Central memory CD8-positive, alpha-beta T cell (primary cell): ENCODE data around the gene KRTAP10-4.

Experiments used
- ATAC-seq: fragments of 150-1000 bp; cut with Tn5 transposase; replicated peaks from 2 replicates; pipeline ENCODE4 v1.10.0; 2022; ENCODE audit warnings: mild to moderate bottlenecking, moderate FRiP score, moderate number of reproducible peaks; ENCODE audit not compliant: poor library complexity, severe bottlenecking; ENCODE audit errors: extremely low read depth
- DNase-seq, 2 donors: peaks; one replicate each; pipeline ENCODE4 v3.0.0; 2021; ENCODE audit warnings: low spot score in 2 of 2
- H3K27ac Mint-ChIP-seq: one replicate; pipeline ENCODE4 v1.8.0; 2022; ENCODE audit warnings: low read depth, mild to moderate bottlenecking, moderate library complexity, mixed read lengths
- H3K27me3 Mint-ChIP-seq: one replicate; pipeline ENCODE4 v1.8.0; 2022; ENCODE audit warnings: mixed read lengths
- H3K36me3 Mint-ChIP-seq: one replicate; pipeline ENCODE4 v1.8.0; 2022; ENCODE audit warnings: mild to moderate bottlenecking, moderate library complexity, mixed read lengths; ENCODE audit not compliant: insufficient read depth
- H3K4me1 Mint-ChIP-seq: one replicate; pipeline ENCODE4 v1.8.0; 2022; ENCODE audit warnings: mixed read lengths
- H3K4me3 Mint-ChIP-seq: one replicate; pipeline ENCODE4 v1.8.0; 2022; ENCODE audit warnings: mild to moderate bottlenecking, moderate library complexity, mixed read lengths
- H3K9me3 Mint-ChIP-seq: one replicate; pipeline ENCODE4 v1.8.0; 2022; ENCODE audit warnings: mixed read lengths

KRTAP10-4 gene

GRCh38 chr21:44568667-44569556 is 4.6 kb upstream of the KRTAP10-4 start:
- H3K27ac Mint-ChIP-seq: no peak overlapping the region

GRCh38 chr21:44569861-44570517 is 3.5 kb upstream of the KRTAP10-4 start:
- no peak overlapping the region for H3K27ac Mint-ChIP-seq
- no peaks in the 10 kb centered on the region for H3K36me3 Mint-ChIP-seq
- no peaks in the 10 kb centered on the region for H3K9me3 Mint-ChIP-seq
- no peak for DNase-seq
- peaks cover 15% of the 10 kb centered on the region for H3K4me1 Mint-ChIP-seq
- no peak for ATAC-seq
- peaks cover 10% of the 10 kb centered on the region for H3K27me3 Mint-ChIP-seq
- no peak overlapping the region for H3K4me3 Mint-ChIP-seq

More at GRCh38 chr21:44568667-44569556, 4.6 kb upstream of the KRTAP10-4 start:
- DNase-seq (no peak), ATAC-seq (no peak)
- no peaks in the 10 kb centered on the region for H3K9me3 Mint-ChIP-seq
- no peaks in the 10 kb centered on the region for H3K27me3 Mint-ChIP-seq
- H3K36me3 Mint-ChIP-seq: no peaks in the 10 kb centered on the region
- peaks cover 11% of the 10 kb centered on the region for H3K4me1 Mint-ChIP-seq
- H3K4me3 Mint-ChIP-seq: no peak overlapping the region

- Mint-ChIP-seq H3K36me3 (no peaks in the 10 kb centered on the region), H3K27ac (no peak overlapping the region), H3K4me1 (peaks cover 11% of the 10 kb centered on the region), H3K27me3 (peaks cover 17% of the 10 kb centered on the region), H3K4me3 (no peak overlapping the region), H3K9me3 (no peaks in the 10 kb centered on the region)
- no peak for DNase-seq
- no peak for ATAC-seq
Measured at GRCh38 chr21:44571296-44571695, 2.2 kb upstream of the KRTAP10-4 start.

- peaks cover 11% of the 10 kb centered on the region for H3K4me1 Mint-ChIP-seq
- no peak for DNase-seq
- no peak overlapping the region for H3K4me3 Mint-ChIP-seq
- peaks cover 17% of the 10 kb centered on the region for H3K27me3 Mint-ChIP-seq
- no peak overlapping the region for H3K27ac Mint-ChIP-seq
- no peaks in the 10 kb centered on the region for H3K36me3 Mint-ChIP-seq
- H3K9me3 Mint-ChIP-seq: peaks cover 4% of the 10 kb centered on the region
- no peak for ATAC-seq
Measured at GRCh38 chr21:44571844-44572782, 1.4 kb upstream of the KRTAP10-4 start.

GRCh38 chr21:44572959-44573583 is 458 bp upstream of the KRTAP10-4 start:
- Mint-ChIP-seq H3K27ac (no peak overlapping the region), H3K27me3 (peaks cover 17% of the 10 kb centered on the region), H3K4me1 (peaks cover 11% of the 10 kb centered on the region), H3K4me3 (no peak overlapping the region), H3K36me3 (no peaks in the 10 kb centered on the region), H3K9me3 (peaks cover 4% of the 10 kb centered on the region)
- DNase-seq (no peak), ATAC-seq (no peak)

GRCh38 chr21:44574457-44575306 is 1.2 kb downstream of the KRTAP10-4 start:
- peak overlapping the region; percentile 50 for H3K4me3 Mint-ChIP-seq
- H3K36me3 Mint-ChIP-seq: no peaks in the 10 kb centered on the region
- peaks cover 17% of the 10 kb centered on the region for H3K27me3 Mint-ChIP-seq
- ATAC-seq: no peak
- H3K27ac Mint-ChIP-seq: no peak overlapping the region
- no peak for DNase-seq
- H3K9me3 Mint-ChIP-seq: peaks cover 4% of the 10 kb centered on the region
- H3K4me1 Mint-ChIP-seq: peaks cover 16% of the 10 kb centered on the region

- H3K4me1 Mint-ChIP-seq: peaks cover 16% of the 10 kb centered on the region
- peak overlapping the region; percentile 50 for H3K4me3 Mint-ChIP-seq
- DNase-seq (no peak), ATAC-seq (no peak)
- peaks cover 4% of the 10 kb centered on the region for H3K9me3 Mint-ChIP-seq
- no peaks in the 10 kb centered on the region for H3K36me3 Mint-ChIP-seq
- H3K27ac Mint-ChIP-seq: no peak overlapping the region
- H3K27me3 Mint-ChIP-seq: peaks cover 17% of the 10 kb centered on the region
Measured at GRCh38 chr21:44575307-44576024, 1.9 kb downstream of the KRTAP10-4 start.

GRCh38 chr21:44576025-44576420 is 2.5 kb downstream of the KRTAP10-4 start:
- Mint-ChIP-seq H3K4me3 (no peak overlapping the region), H3K36me3 (no peaks in the 10 kb centered on the region), H3K27me3 (peaks cover 17% of the 10 kb centered on the region), H3K27ac (no peak overlapping the region), H3K9me3 (peaks cover 6% of the 10 kb centered on the region), H3K4me1 (peaks cover 16% of the 10 kb centered on the region)
- ATAC-seq: no peak
- DNase-seq: no peak

- Mint-ChIP-seq H3K4me3 (no peak overlapping the region), H3K9me3 (peaks cover 17% of the 10 kb centered on the region), H3K4me1 (peaks cover 16% of the 10 kb centered on the region), H3K27ac (no peak overlapping the region), H3K36me3 (no peaks in the 10 kb centered on the region), H3K27me3 (peaks cover 28% of the 10 kb centered on the region)
- DNase-seq (no peak), ATAC-seq (no peak)
Measured at GRCh38 chr21:44578371-44579055, 5.0 kb downstream of the KRTAP10-4 start.

- no peak for ATAC-seq
- Mint-ChIP-seq H3K4me1 (peaks cover 14% of the 10 kb centered on the region), H3K36me3 (no peaks in the 10 kb centered on the region), H3K4me3 (no peak overlapping the region), H3K27ac (no peak overlapping the region), H3K9me3 (peaks cover 17% of the 10 kb centered on the region), H3K27me3 (peaks cover 31% of the 10 kb centered on the region)
- DNase-seq: no peak
Measured at GRCh38 chr21:44579056-44579832, 5.7 kb downstream of the KRTAP10-4 start.
